ENCODE results near the gene PDCD1. TPM values are rescaled to one million over a fixed set of nuclear protein-coding genes. Genes with fewer than 3 reads are reported as not detected.

Gene PDCD1
- total and polyA plus RNA-seq, 2 of the 8 experiments (the other 6 are each of a cell fraction or from before 2014, with no cell fraction given) = 0.48 to 1.1 TPM

GRCh38 chr2:241852116-241852980 is 6.3 kb downstream of the PDCD1 start (continued):
- TF ChIP-seq CHD7 (IDR thresholded peaks at IDR 0.05; ENCODE audit: insufficient replicate concordance, low read length) (no peak), CTCF (IDR thresholded peaks at IDR 0.05; ENCODE audit: control extremely low read depth in 1 of 3, insufficient read depth in 1 of 3, low read depth in 1 of 3, low read length in 3 of 3) (no peak), BCL11A (IDR thresholded peaks at IDR 0.05; ENCODE audit: low read depth in 2 of 2, low read length in 2 of 2) (no peak), RAD21 (IDR thresholded peaks at IDR 0.05 in 1 of 2, conservative IDR thresholded peaks at IDR 0.05 in 1 of 2; ENCODE audit: low read depth in 2 of 2, low read length in 2 of 2) (no peak), SP4 (IDR thresholded peaks at IDR 0.05; ENCODE audit: low read length) (no peak), JUND (IDR thresholded peaks at IDR 0.05; ENCODE audit: low read length) (no peak), SIRT6 (IDR thresholded peaks at IDR 0.05; ENCODE audit: low read length) (no peak)

Data from H1 (cell line).